GM12878 (cell line): ENCODE data around the gene RDM1. TPM values are rescaled to one million over a fixed set of nuclear protein-coding genes. Genes with fewer than 3 reads are reported as not detected.
A peak's percentile ranks its signal among the peaks of the same experiment; 100 is the strongest.

Experiments used
- ASH2L ChIP-seq: fragments of 300-600, 200-600 bp; sonication (generic); IDR thresholded peaks from 2 replicates; pipeline ENCODE4 v1.6.1; 2017; ENCODE audit warnings: low read depth, mild to moderate bottlenecking, borderline replicate concordance
- BACH1 ChIP-seq: fragments of 450-650 bp; IDR thresholded peaks from 2 replicates; pipeline ENCODE4 v1.6.1; 2017; ENCODE audit warnings: mild to moderate bottlenecking, borderline replicate concordance
- BMI1 ChIP-seq: fragments of 450-650 bp; IDR thresholded peaks from 2 replicates; pipeline ENCODE4 v1.6.1; 2016; ENCODE audit warnings: mild to moderate bottlenecking, moderate library complexity, borderline replicate concordance
- FOS ChIP-seq: IDR thresholded peaks from 3 replicates; pipeline ENCODE4 v1.6.1; 2011; ENCODE audit warnings: borderline replicate concordance; ENCODE audit not compliant: insufficient read length; ENCODE audit errors: extremely low read depth
- JUNB ChIP-seq: IDR thresholded peaks from 2 replicates; pipeline ENCODE4 v1.6.1; 2016; ENCODE audit warnings: antibody characterized with exemption, mild to moderate bottlenecking
- MYB ChIP-seq: fragments of 150-350 bp; IDR thresholded peaks from 2 replicates; pipeline ENCODE4 v1.6.1; 2014; ENCODE audit warnings: mild to moderate bottlenecking, low read depth, low read length, borderline replicate concordance
- MYC ChIP-seq: IDR thresholded peaks from 2 replicates; pipeline ENCODE4 v1.6.1; 2011; ENCODE audit warnings: mild to moderate bottlenecking, low read length, moderate library complexity, inconsistent platforms; ENCODE audit not compliant: insufficient read depth, insufficient replicate concordance, insufficient read length, severe bottlenecking
- NFYB ChIP-seq: IDR thresholded peaks from 2 replicates; pipeline ENCODE4 v1.6.1; 2011; ENCODE audit warnings: low read depth, mild to moderate bottlenecking, low read length, improper control_type of control experiment, moderate library complexity; ENCODE audit not compliant: insufficient read depth
- NR2F1 ChIP-seq: fragments of 450-650 bp; conservative IDR thresholded peaks from 2 replicates; pipeline ENCODE4 v1.6.1; 2017; ENCODE audit warnings: mild to moderate bottlenecking
- PKNOX1 ChIP-seq: fragments of 450-650 bp; IDR thresholded peaks from 2 replicates; pipeline ENCODE4 v1.6.1; 2016; ENCODE audit warnings: mild to moderate bottlenecking
- RBBP5 ChIP-seq: fragments of 200-600 bp; sonication (generic); conservative IDR thresholded peaks from 2 replicates; pipeline ENCODE4 v1.6.1; 2016
- SMARCA5 ChIP-seq: fragments of 450-650 bp; IDR thresholded peaks from 2 replicates; pipeline ENCODE4 v1.6.1; 2017; ENCODE audit warnings: mild to moderate bottlenecking
- SMC3 ChIP-seq: IDR thresholded peaks from 2 replicates; pipeline ENCODE4 v1.6.1; 2011; ENCODE audit warnings: low read length, improper control_type of control experiment, borderline replicate concordance
- STAT3 ChIP-seq: IDR thresholded peaks from 2 replicates; pipeline ENCODE4 v1.6.1; 2011; ENCODE audit warnings: low read depth, low read length, improper control_type of control experiment
- TCF12 ChIP-seq: IDR thresholded peaks from 2 replicates; pipeline ENCODE4 v1.6.1; 2011; ENCODE audit warnings: low read depth, mild to moderate bottlenecking, low read length
- YBX1 ChIP-seq: fragments of 450-650 bp; IDR thresholded peaks from 2 replicates; pipeline ENCODE4 v1.6.1; 2016; ENCODE audit warnings: antibody characterized with exemption
- ZBTB4 ChIP-seq: fragments of 450-650 bp; formaldehyde crosslinking; IDR thresholded peaks from 2 replicates; pipeline ENCODE4 v1.4.0; 2022; ENCODE audit warnings: mild to moderate bottlenecking, moderate library complexity
- ZNF274 ChIP-seq: IDR thresholded peaks from one replicate; pipeline ENCODE4 v1.8.0; 2011; ENCODE audit not compliant: insufficient read length, insufficient read depth
- ZSCAN29 ChIP-seq: fragments of 450-650 bp; IDR thresholded peaks from 2 replicates; pipeline ENCODE4 v1.6.1; 2017; ENCODE audit warnings: mild to moderate bottlenecking, moderate library complexity
- polyA plus RNA-seq, 11 experiments: library from polyadenylated mRNA; depleted of rRNA in 4 of 11; unstranded in 6 of 11; stranded (reverse) in 5 of 11; fragments of >200 nt; fragmentation: Nextera tagmentation in 4 of 11; fragmentation: Illumina TruSeq in 1 of 11; extraction: Ambion mirVana in 4 of 11; extraction: Trizol in 1 of 11; gene quantifications; 1 replicate in 1 of 11; 2 replicates in 10 of 11; pipeline versions ENCODE4 v1.2.1 to v1.2.3, GENCODE V29; 2011 to 2016; ENCODE audit warnings: inconsistent platforms in 2 of 11, missing spikeins in 2 of 11, low read depth in 1 of 11
- total RNA-seq, 4 experiments: library from RNA; depleted of rRNA in 3 of 4; stranded (reverse); fragments of >200 nt in 3 of 4; fragmentation: Illumina TruSeq in 1 of 4; extraction: Trizol in 1 of 4; gene quantifications; 2 replicates each; pipeline versions ENCODE4 v1.2.1 to v1.2.3, GENCODE V29; 2013 to 2021
- TF ChIP-seq, protein P1 (sequence below): IDR thresholded peaks from 2 replicates; pipeline ENCODE4 v1.6.1; 2012; ENCODE audit warnings: low read depth, low read length, improper control_type of control experiment
- TF ChIP-seq, protein P2 (sequence below): fragments of 450-650 bp; IDR thresholded peaks from 2 replicates; pipeline ENCODE4 v1.6.1; 2017; ENCODE audit warnings: mild to moderate bottlenecking, moderate library complexity

The RDM1 gene
- total and polyA plus RNA-seq, 10 of the 15 experiments (the other 5 are each of a cell fraction or from before 2014, with no cell fraction given), result 5.7 to 18.4 (median 10.7) TPM

DNA sequence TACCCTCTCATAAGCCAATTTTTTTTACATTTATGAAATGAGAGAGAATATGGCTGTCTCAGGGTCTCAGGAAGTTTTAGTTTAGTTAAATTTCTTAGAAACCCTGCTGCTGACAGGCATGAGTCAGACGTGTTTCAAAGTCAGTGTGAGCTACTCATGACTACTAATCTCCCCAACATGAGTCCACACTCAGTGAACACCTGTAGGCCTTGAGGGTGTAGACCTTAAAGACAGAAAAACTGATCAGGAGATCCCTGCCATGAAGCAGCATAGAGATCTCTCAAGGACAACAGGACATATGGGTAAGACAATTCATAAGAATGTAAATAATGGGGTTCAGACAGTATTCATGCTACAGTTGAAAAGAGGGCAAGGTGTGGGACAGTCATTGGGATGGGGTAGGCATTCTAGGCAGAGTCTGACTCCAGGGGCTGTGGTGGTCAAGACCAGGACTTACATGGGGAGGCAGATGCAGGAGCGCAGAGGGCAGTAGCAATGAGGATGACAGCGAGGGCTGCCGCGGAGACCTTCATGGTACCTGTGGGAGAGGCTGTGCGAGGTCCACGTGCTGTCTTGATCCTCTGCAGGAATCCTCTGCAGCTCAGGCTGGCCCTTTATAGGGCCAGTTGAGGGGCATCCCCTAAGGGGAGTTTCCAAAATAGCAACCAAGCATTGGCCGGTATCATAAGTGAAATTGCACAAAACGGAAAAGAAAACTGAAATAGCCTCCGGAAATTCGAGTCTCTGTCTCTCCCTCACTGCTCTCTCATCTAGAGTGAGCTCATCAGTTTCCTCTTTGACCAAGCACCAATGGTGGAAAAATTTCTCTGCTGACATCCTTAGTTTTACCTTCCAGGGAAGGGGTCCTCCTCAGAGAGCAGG lies 50.6 kb downstream of the RDM1 start, which contains the start of gene CCL5 (continued):
- no peak for TF ChIP-seq MYB
- no peak for TF ChIP-seq ZBTB4 (CRISPR knock-in tag)
- TF ChIP-seq YBX1, result no peak
- TF ChIP-seq STAT3, result no peak
- no peak for TF ChIP-seq SMC3
- no peak; the same call in 1 of the 2 replicates for TF ChIP-seq PKNOX1
- TF ChIP-seq RBBP5, result no peak
- no peak for TF ChIP-seq TCF12
- TF ChIP-seq SMARCA5, result no peak
- no peak for TF ChIP-seq FOS
- no peak for TF ChIP-seq ZSCAN29
- TF ChIP-seq NR2F1, result no peak
- TF ChIP-seq BACH1, result peak; percentile 58
- TF ChIP-seq ASH2L, result no peak
- TF ChIP-seq ZNF274, result no peak
- TF ChIP-seq, protein P1, sequence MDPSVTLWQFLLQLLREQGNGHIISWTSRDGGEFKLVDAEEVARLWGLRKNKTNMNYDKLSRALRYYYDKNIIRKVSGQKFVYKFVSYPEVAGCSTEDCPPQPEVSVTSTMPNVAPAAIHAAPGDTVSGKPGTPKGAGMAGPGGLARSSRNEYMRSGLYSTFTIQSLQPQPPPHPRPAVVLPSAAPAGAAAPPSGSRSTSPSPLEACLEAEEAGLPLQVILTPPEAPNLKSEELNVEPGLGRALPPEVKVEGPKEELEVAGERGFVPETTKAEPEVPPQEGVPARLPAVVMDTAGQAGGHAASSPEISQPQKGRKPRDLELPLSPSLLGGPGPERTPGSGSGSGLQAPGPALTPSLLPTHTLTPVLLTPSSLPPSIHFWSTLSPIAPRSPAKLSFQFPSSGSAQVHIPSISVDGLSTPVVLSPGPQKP, result no peak
- peak; percentile 75 for TF ChIP-seq JUNB
- no peak for TF ChIP-seq MYC
- TF ChIP-seq NFYB, result 0 out of 2 replicates have a peak, but pooled peaks have one; percentile 38
- TF ChIP-seq BMI1, result no peak
- TF ChIP-seq, protein P2, sequence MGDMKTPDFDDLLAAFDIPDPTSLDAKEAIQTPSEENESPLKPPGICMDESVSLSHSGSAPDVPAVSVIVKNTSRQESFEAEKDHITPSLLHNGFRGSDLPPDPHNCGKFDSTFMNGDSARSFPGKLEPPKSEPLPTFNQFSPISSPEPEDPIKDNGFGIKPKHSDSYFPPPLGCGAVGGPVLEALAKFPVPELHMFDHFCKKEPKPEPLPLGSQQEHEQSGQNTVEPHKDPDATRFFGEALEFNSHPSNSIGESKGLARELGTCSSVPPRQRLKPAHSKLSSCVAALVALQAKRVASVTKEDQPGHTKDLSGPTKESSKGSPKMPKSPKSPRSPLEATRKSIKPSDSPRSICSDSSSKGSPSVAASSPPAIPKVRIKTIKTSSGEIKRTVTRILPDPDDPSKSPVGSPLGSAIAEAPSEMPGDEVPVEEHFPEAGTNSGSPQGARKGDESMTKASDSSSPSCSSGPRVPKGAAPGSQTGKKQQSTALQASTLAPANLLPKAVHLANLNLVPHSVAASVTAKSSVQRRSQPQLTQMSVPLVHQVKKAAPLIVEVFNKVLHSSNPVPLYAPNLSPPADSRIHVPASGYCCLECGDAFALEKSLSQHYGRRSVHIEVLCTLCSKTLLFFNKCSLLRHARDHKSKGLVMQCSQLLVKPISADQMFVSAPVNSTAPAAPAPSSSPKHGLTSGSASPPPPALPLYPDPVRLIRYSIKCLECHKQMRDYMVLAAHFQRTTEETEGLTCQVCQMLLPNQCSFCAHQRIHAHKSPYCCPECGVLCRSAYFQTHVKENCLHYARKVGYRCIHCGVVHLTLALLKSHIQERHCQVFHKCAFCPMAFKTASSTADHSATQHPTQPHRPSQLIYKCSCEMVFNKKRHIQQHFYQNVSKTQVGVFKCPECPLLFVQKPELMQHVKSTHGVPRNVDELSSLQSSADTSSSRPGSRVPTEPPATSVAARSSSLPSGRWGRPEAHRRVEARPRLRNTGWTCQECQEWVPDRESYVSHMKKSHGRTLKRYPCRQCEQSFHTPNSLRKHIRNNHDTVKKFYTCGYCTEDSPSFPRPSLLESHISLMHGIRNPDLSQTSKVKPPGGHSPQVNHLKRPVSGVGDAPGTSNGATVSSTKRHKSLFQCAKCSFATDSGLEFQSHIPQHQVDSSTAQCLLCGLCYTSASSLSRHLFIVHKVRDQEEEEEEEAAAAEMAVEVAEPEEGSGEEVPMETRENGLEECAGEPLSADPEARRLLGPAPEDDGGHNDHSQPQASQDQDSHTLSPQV, result no peak
